HUDEP-2 (cell line): ENCODE measurements around the gene YY1AP1.
"Not testable (repeated sequence)": the region's sequence is repeated elsewhere in the genome, so short reads cannot be mapped to it uniquely, and the experiment has no call there.

Experiments
- DNase-seq, 76 experiments: peaks; one replicate each; lab custom pipeline; 2025; ENCODE audit not compliant: unreplicated experiment in 76 of 76; lab: John Stamatoyannopoulos, UW

The YY1AP1 gene

DNA sequence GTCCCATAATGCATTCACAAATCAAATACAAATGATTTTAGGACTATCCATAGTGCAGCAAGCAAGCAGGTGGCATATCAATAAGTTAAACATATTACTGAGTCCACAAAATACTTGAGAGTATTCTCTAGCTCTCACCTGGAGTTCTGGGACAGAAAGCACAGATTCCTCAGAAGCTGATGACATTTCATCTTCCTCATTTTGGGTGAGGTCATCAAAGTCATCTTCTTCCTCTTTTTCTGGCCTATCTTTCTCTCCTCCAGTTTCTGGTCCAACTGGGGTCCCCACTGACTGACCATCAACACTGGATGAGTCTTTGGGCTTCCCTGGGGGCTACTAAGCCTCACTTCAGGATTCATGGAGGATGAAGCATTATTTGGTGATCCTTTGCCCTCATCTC, 38.9 kb downstream of the YY1AP1 start:
- DNase-seq, result no peak

DNA sequence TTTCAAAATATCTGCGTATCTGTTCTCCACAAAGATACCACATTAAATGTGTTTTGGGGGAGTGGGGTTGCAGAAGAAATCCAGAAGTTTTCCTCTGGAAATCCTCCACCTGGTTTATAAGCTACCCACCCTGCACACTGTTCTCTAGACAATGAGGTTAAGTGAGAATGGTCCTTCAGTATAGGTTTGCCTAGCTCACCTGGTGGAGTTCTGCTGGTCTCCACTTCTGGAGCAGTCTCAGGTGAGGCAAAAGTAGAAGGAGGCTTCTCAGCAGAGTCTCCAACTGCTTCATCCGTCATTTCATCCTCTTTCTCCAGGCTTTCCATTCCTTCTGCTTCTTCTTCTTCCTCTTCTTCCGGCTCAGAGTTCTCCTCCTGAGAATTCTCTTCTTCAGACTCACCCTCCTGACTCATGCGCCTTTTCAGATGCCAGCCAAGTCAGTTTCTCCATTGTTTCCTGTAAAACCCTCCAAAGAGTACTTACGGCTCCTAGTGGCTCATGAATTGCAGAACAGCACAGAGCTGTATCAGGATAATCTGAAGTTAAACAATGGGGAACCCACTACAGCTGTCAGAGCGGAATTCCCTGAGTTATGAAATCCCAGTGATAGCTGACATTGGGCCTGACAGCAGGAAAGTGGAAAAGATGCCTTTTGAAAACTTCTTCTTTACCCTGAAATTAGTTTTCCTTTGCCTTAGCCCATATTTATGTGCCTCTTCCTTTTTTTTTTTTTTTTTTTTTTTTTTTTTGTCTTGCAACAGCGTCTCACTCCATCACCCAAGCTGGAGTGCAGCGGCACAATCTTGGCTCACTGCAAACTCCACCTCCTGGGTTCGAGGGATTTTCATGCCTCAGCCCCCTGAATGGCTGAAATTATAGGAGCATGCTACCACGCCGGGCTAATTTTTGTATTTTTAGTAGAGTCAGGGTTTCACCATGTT, 40.1 kb downstream of the YY1AP1 start:
- DNase-seq, result peak in 9 of 76 experiments; percentile 8 to 52 (median 21)

DNA sequence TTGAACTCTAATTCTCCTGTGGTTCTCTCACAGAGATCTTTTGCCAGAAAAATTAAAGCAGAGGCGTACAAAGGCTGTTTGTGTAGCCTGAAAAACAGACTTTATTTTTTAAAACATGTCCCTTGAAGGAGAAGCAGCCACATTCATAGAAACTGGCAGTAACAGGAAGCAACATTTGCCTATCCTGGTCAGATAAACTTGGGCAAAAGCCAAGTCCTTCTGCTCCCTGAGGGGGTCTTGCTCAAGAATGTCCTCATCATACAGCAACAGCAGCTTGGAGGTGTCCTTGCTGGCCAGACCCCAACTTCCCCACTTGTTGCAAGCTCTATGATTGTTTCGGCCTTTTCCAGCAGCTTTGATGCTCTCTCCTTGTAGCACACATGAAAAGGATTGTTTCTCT, 42.3 kb downstream of the YY1AP1 start:
- DNase-seq, result no peak

- no peak for DNase-seq
Observed at GRCh38 chr1:155645648-155646047, 42.9 kb downstream of the YY1AP1 start.

- DNase-seq, result peak in 3 of 76 experiments; percentile 10 to 23 (median 14)
Observed at GRCh38 chr1:155645034-155645598, 43.5 kb downstream of the YY1AP1 start.

- no peak for DNase-seq
Observed at GRCh38 chr1:155643230-155643629, 45.3 kb downstream of the YY1AP1 start.

GRCh38 chr1:155642559-155643180, 45.9 kb downstream of the YY1AP1 start:
- not testable (repeated sequence) for DNase-seq

DNA sequence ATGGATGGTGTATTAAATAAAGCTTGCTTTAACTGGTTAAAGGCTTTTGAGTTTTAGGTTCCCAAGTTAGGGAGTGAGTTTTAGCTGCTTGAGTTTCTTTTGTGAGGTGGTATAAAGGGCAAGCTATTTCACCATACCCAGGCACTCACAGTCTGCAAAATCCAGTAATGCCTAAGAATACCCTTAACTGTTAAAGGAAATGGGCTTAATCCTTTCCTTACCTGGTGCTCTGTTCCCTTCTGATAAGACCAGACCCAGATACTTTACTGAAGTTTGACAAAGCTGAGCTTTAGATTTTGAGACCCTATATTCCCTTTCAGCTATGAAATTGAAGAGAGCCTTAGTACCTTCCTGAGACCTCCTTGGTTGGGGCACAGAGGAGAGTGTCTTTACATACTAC, 48.2 kb downstream of the YY1AP1 start:
- no peak for DNase-seq

DNA sequence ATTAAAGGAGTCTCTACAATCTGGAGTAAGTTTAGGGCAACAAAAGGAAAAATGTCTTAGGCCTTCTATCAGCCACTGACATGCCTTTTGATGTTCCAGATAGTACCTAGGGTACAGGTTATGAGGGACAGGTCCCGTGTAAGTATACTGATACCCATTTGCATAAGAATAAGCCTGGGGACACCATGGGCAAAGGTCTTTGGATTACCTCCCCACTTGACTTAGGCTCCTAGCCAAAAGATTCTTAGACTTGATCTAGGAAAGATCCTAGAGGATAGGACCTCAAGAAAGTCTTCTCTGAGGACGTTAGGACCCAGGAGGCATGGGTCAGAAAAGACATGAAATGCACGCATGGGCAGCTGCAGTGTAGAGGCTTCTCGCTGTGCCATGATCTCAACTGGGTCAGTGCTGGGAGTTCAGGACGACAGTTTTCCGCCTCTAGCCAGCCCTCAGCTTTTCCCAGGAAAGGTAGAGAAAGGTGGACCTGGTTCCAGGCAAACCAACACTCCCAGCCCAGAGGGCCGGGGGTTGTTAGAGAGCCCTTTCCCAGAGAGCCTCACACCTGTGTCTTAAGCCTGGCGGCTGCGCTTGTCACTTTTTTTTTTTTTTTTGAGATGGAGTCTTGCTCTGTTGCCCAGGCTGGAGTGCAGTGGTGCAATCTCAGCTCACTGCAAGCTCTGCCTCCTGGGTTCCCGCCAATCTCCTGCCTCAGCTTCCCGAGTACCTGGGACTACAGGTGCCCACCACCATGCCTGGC, 52.0 kb downstream of the YY1AP1 start:
- DNase-seq, result no peak

DNA sequence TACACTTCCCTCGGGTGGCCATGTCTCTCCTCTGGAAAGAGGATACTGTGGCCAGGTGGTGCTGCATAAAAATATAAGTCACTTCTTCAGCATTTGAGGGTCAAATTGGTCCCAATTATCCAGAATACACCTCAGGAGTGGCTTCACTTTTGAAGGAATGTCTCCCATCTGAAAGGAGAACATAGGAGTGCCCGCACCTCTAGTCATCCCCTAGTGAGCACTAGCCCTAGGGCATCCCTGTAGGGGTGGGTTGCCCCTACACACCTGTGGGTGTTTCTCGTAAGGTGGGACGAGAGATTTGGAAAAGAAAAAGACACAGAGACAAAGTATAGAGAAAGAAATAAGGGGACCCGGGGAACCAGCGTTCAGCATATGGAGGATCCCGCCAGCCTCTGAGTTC, 62.1 kb downstream of the YY1AP1 start:
- DNase-seq, result not testable (repeated sequence)

DNA sequence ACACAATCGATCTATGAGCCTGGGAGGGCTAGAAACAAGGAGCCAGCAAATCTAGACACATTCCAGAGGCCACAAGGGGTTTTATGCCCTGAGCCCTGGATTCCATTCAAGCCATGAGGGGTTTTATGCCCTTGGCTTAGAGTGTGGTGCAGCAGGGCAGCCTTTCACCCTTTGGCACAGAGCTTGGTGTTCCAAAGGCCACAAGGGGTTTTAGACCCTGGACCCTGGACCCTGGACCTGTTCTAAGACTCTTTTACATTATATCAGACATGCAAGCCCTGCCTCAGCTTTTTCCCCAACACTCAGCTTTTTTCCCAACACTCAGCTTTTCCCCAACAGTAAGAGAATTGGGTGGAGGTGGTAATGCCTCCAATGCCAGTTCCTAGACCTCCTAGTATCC, 65.2 kb downstream of the YY1AP1 start:
- DNase-seq, result no peak

DNA sequence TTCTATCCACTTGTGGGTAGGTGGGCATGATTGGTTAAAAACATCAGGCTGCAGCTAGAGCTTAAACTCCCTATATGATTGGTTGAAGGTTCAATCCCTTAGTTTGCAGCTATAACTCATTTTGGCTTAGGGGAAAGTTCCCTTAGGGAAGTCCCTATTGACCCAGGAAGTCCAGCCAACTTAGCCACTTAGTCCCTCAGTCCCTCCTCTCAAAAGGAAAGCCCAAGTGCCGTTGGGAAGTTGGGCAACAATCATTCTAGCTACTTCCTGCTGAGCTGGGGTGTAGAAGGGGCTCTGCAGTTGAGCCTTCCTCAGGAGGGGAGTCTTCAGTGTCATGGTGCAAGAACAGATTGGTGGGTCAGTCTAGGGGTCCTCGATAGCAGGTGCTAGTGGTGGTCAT, 66.4 kb downstream of the YY1AP1 start:
- no peak for DNase-seq

DNA sequence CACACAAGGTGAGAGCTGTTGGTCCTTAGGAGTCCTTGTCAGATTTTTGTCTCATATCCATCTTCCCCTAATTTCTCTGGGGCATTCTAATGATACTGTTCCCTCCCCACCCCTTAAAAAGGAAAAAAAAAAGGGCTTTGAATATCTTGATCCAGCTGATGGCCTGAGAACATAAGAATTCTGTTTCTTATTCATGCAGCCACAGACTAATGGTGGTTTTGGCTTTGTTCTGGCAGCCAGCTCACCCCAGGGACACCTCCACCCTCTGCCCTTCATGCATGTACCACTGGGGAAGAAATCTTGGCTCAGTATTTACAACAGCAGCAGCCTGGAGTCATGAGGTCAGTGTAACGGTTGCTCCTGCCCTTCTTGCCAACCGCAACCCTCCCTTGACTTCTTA, 75.3 kb downstream of the YY1AP1 start:
- peak in 8 of 76 experiments; percentile 3 to 24 (median 14) for DNase-seq

- not testable (repeated sequence) for DNase-seq
Observed at GRCh38 chr1:155610257-155610647, 78.3 kb downstream of the YY1AP1 start.

- DNase-seq, result peak; percentile 52 to 98 (median 95)
Observed at GRCh38 chr1:155609515-155610256, 78.9 kb downstream of the YY1AP1 start, which contains the start of gene MSTO1. Gene MSTO1, plus strand, starts transcription at chr1:155610218. Its CDS starts 31 bp downstream, at chr1:155610249.
